Panc1 (cell line): ENCODE measurements around the gene TENM3. TPM values are rescaled to one million over a fixed set of nuclear protein-coding genes. Genes with fewer than 3 reads are reported as not detected.

Experiments used
- ATAC-seq: fragments of 200-7000 bp; cut with Tn5 transposase; 2 replicates; pipeline ENCODE4 v1.9.1; 2020; ENCODE audit warnings: mild to moderate bottlenecking, moderate library complexity
- BruUV-seq: library from RNA; stranded (reverse); fragments of 400-500 nt; replicated peaks from 2 replicates; lab custom pipeline; 2021; lab: Mats Ljungman, UMichigan
- CTCF ChIA-PET: fragments of 300-600 bp; sonication (Branson Sonifier 250); formaldehyde crosslinking; loops from one replicate; lab custom pipeline; 2022; ENCODE audit warnings: antibody characterized with exemption; lab: Charles Lee
- POLR2A ChIA-PET: fragments of 300-600 bp; sonication (Branson Sonifier 250); formaldehyde crosslinking; loops from one replicate; lab custom pipeline; 2022; ENCODE audit warnings: antibody characterized with exemption; lab: Charles Lee
- DNase-seq: peaks from one replicate; pipeline ENCODE4 v3.0.0-alpha.2; 2010; ENCODE audit warnings: low read depth, low spot score
- H3K27ac ChIP-seq: 2 replicates; pipeline ENCODE4 v1.5.1; 2011; ENCODE audit warnings: mild to moderate bottlenecking, low read length, inconsistent platforms
- H3K27me3 ChIP-seq: fragments of 200-500 bp; sonication (Bioruptor generic); 2 replicates; pipeline ENCODE4 v1.6.0; 2014; ENCODE audit warnings: low read length, inconsistent platforms; ENCODE audit not compliant: control insufficient read depth, insufficient read depth
- H3K36me3 ChIP-seq: fragments of 200-500 bp; sonication (Bioruptor generic); 2 replicates; pipeline ENCODE4 v1.5.1; 2014; ENCODE audit warnings: inconsistent platforms, mild to moderate bottlenecking, low read length, moderate library complexity; ENCODE audit not compliant: control insufficient read depth, insufficient read depth
- H3K4me1 ChIP-seq: 2 replicates; pipeline ENCODE4 v1.5.1; 2011; ENCODE audit warnings: inconsistent platforms, mild to moderate bottlenecking, low read length, moderate library complexity; ENCODE audit not compliant: control insufficient read depth, insufficient read depth
- H3K4me3 ChIP-seq, 2 experiments: 2 replicates each; pipeline ENCODE4 v1.5.1; 2011 to 2012; ENCODE audit warnings: low read depth in 2 of 2, low read length in 2 of 2, mild to moderate bottlenecking in 2 of 2, inconsistent platforms in 1 of 2, moderate library complexity in 1 of 2
- H3K9me3 ChIP-seq: fragments of 200-500 bp; sonication (Bioruptor generic); 2 replicates; pipeline ENCODE4 v1.5.1; 2014; ENCODE audit warnings: low read depth, mild to moderate bottlenecking, inconsistent platforms, low read length, moderate library complexity; ENCODE audit not compliant: control insufficient read depth, insufficient read depth
- POLR2AphosphoS5 ChIP-seq: IDR thresholded peaks from 2 replicates; pipeline ENCODE4 v1.6.1; 2012; ENCODE audit warnings: mild to moderate bottlenecking, low read depth, low read length, moderate library complexity
- SIN3A ChIP-seq: IDR thresholded peaks from 2 replicates; pipeline ENCODE4 v1.6.1; 2012; ENCODE audit warnings: low read depth, mild to moderate bottlenecking, low read length, moderate library complexity, borderline replicate concordance; ENCODE audit not compliant: insufficient read depth
- TCF7L2 ChIP-seq: IDR thresholded peaks from 2 replicates; pipeline ENCODE4 v1.6.1; 2011; ENCODE audit warnings: mild to moderate bottlenecking, low read depth, low read length, inconsistent platforms
- in situ Hi-C: cut with HindIII; loops from 2 replicates; pipeline ENCODE4 v1.10.0; 2016; ENCODE audit warnings: low sequenced_read_pairs, low pct_unique_long_range_greater_than_20kb
- intact Hi-C: fragments of 100-400 bp; cut with micrococcal nuclease; formaldehyde crosslinking; loops from one replicate; pipeline ENCODE4 v1.10.0; 2022; ENCODE audit not compliant: unreplicated experiment
- total RNA-seq: library from RNA; stranded (reverse); gene quantifications from one replicate; pipeline ENCODE4 v1.2.1, GENCODE V29; 2021; ENCODE audit not compliant: unreplicated experiment
- TF ChIP-seq, protein P1 (sequence below): fragments of 450-650 bp; IDR thresholded peaks from 2 replicates; pipeline ENCODE4 v1.5.1; 2017; ENCODE audit warnings: mild to moderate bottlenecking
- TF ChIP-seq, protein P2 (sequence below), 2 experiments: IDR thresholded peaks; 2 replicates each; pipeline ENCODE4 v1.6.1; 2011 to 2012; ENCODE audit warnings: low read depth in 2 of 2, control low read depth in 1 of 2, low read length in 1 of 2, mild to moderate bottlenecking in 1 of 2, moderate library complexity in 1 of 2; ENCODE audit not compliant: insufficient read depth in 1 of 2

The TENM3 gene
- total RNA-seq, 1 experiment from 2014 or later = 0.95 TPM

DNA sequence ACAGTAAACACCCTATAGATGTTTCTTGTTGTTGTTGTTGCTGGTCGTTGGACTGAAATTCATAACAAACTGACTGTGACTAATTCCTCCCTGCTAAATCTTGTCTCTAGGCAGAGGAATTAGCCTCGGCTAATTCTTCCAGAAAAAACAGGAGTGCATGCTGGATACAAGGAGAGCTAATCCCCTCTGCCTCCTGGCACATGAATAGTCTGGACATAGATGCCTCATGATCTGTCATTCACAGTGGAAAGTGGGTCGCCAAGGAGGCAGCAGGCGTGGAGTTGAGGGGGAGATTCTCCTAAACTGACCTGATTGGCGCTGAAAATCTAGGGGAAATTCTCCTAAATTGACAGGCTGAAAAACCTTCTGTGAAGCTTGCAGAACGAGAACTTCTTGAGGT, 453.9 kb downstream of the TENM3 start:
- H3K27me3 ChIP-seq = no peaks in the 10 kb centered on the region
- in situ Hi-C loops = no loop called here
- no peak overlapping the region for H3K27ac ChIP-seq
- intact Hi-C loops = no loop called here
- ChIA-PET CTCF (no interaction called here), POLR2A (no interaction called here)
- H3K4me1 ChIP-seq = no peaks in the 10 kb centered on the region
- TF ChIP-seq POLR2AphosphoS5 (no peak), SIN3A (no peak), TCF7L2 (no peak)
- TF ChIP-seq, protein P1, sequence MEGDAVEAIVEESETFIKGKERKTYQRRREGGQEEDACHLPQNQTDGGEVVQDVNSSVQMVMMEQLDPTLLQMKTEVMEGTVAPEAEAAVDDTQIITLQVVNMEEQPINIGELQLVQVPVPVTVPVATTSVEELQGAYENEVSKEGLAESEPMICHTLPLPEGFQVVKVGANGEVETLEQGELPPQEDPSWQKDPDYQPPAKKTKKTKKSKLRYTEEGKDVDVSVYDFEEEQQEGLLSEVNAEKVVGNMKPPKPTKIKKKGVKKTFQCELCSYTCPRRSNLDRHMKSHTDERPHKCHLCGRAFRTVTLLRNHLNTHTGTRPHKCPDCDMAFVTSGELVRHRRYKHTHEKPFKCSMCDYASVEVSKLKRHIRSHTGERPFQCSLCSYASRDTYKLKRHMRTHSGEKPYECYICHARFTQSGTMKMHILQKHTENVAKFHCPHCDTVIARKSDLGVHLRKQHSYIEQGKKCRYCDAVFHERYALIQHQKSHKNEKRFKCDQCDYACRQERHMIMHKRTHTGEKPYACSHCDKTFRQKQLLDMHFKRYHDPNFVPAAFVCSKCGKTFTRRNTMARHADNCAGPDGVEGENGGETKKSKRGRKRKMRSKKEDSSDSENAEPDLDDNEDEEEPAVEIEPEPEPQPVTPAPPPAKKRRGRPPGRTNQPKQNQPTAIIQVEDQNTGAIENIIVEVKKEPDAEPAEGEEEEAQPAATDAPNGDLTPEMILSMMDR = no peak
- TF ChIP-seq, protein P2, sequence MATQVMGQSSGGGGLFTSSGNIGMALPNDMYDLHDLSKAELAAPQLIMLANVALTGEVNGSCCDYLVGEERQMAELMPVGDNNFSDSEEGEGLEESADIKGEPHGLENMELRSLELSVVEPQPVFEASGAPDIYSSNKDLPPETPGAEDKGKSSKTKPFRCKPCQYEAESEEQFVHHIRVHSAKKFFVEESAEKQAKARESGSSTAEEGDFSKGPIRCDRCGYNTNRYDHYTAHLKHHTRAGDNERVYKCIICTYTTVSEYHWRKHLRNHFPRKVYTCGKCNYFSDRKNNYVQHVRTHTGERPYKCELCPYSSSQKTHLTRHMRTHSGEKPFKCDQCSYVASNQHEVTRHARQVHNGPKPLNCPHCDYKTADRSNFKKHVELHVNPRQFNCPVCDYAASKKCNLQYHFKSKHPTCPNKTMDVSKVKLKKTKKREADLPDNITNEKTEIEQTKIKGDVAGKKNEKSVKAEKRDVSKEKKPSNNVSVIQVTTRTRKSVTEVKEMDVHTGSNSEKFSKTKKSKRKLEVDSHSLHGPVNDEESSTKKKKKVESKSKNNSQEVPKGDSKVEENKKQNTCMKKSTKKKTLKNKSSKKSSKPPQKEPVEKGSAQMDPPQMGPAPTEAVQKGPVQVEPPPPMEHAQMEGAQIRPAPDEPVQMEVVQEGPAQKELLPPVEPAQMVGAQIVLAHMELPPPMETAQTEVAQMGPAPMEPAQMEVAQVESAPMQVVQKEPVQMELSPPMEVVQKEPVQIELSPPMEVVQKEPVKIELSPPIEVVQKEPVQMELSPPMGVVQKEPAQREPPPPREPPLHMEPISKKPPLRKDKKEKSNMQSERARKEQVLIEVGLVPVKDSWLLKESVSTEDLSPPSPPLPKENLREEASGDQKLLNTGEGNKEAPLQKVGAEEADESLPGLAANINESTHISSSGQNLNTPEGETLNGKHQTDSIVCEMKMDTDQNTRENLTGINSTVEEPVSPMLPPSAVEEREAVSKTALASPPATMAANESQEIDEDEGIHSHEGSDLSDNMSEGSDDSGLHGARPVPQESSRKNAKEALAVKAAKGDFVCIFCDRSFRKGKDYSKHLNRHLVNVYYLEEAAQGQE (IDR thresholded peaks at IDR 0.05; ENCODE audit: insufficient read depth in 1 of 2, low read depth in 2 of 2, low read length in 1 of 2) = no peak
- DNase-seq (no peak), ATAC-seq (no peak)
- no peaks in the 10 kb centered on the region for H3K36me3 ChIP-seq
- H3K4me3 ChIP-seq = no peak overlapping the region
- no TSS peak for BruUV-seq
- no peaks in the 10 kb centered on the region for H3K9me3 ChIP-seq

- intact Hi-C loops (no loop called here), in situ Hi-C loops (no loop called here)
- H3K36me3 ChIP-seq = no peaks in the 10 kb centered on the region
- ATAC-seq = no peak
- no peak overlapping the region for H3K4me3 ChIP-seq
- BruUV-seq = no TSS peak
- ChIA-PET CTCF (no interaction called here), POLR2A (no interaction called here)
- no peaks in the 10 kb centered on the region for H3K4me1 ChIP-seq
- no peaks in the 10 kb centered on the region for H3K27me3 ChIP-seq
- no peak for DNase-seq
- no peaks in the 10 kb centered on the region for H3K9me3 ChIP-seq
- TF ChIP-seq, protein P2 (IDR thresholded peaks at IDR 0.05; ENCODE audit: insufficient read depth in 1 of 2, low read depth in 2 of 2, low read length in 1 of 2) = no peak
- no peak for TF ChIP-seq TCF7L2
- TF ChIP-seq, protein P1 = no peak
- H3K27ac ChIP-seq = no peak overlapping the region
These were observed 455.0 kb downstream of the TENM3 start for GRCh38 chr4:182698212-182698611.
